Activated naive CD4-positive, alpha-beta T cell treated with Interleukin-2 at 50 U/mL for 16 hours (primary cell): ENCODE data around the gene NPHP3.
"Not testable (repeated sequence)": the region's sequence is repeated elsewhere in the genome, so short reads cannot be mapped to it uniquely, and the experiment has no call there.

Experiments
- DNase-seq: peaks from one replicate; pipeline ENCODE4 v3.0.0-alpha.2; 2020

Gene NPHP3, protein sequence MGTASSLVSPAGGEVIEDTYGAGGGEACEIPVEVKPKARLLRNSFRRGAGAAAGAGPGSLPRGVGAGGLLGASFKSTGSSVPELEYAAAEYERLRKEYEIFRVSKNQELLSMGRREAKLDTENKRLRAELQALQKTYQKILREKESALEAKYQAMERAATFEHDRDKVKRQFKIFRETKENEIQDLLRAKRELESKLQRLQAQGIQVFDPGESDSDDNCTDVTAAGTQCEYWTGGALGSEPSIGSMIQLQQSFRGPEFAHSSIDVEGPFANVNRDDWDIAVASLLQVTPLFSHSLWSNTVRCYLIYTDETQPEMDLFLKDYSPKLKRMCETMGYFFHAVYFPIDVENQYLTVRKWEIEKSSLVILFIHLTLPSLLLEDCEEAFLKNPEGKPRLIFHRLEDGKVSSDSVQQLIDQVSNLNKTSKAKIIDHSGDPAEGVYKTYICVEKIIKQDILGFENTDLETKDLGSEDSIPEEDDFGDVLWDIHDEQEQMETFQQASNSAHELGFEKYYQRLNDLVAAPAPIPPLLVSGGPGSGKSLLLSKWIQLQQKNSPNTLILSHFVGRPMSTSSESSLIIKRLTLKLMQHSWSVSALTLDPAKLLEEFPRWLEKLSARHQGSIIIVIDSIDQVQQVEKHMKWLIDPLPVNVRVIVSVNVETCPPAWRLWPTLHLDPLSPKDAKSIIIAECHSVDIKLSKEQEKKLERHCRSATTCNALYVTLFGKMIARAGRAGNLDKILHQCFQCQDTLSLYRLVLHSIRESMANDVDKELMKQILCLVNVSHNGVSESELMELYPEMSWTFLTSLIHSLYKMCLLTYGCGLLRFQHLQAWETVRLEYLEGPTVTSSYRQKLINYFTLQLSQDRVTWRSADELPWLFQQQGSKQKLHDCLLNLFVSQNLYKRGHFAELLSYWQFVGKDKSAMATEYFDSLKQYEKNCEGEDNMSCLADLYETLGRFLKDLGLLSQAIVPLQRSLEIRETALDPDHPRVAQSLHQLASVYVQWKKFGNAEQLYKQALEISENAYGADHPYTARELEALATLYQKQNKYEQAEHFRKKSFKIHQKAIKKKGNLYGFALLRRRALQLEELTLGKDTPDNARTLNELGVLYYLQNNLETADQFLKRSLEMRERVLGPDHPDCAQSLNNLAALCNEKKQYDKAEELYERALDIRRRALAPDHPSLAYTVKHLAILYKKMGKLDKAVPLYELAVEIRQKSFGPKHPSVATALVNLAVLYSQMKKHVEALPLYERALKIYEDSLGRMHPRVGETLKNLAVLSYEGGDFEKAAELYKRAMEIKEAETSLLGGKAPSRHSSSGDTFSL (N-terminal part only)

DNA sequence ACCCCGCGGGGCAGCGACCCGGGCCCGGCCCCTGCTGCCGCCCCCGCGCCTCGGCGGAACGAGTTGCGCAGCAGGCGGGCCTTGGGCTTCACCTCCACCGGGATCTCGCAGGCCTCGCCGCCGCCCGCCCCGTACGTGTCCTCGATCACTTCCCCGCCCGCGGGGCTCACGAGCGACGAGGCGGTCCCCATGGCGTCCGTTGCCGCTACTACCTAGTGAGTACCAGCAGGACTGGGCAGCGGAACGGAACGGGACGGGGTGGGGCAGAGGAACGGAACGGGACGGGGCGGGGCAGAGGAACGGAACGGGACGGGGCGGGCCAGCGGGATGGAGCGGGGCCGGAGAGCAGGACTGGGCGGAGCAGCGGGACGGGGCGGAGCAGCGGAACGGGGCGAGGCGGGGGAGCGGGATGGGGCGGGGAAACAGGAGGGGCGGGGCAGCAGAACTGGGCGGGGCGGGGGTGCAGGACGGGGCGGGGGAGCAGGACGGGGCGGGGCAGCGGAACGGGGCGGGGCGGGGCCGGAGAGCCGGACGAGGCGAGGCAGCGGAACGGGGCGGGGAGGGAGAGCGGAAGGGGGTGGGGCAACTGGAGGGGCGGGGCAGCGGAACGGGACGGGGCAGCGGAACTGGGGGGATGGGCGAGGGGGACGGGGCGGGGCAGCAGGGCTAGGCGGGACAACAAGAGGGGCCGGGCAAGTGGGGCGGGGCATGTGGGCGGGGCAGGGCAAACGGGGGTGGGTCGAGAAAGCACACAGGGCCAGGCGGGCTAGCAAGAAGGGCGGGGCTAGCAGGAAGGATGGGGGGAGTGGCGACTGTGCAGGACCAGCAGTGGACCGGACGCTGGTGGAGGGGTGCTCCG lies at the start of gene NPHP3:
Gene NPHP3 (minus strand): TSS at position 245 of the 859 bp plus-strand sequence. CDS start 54 bp downstream, at position 191.
- DNase-seq, result peak; percentile 91

DNA sequence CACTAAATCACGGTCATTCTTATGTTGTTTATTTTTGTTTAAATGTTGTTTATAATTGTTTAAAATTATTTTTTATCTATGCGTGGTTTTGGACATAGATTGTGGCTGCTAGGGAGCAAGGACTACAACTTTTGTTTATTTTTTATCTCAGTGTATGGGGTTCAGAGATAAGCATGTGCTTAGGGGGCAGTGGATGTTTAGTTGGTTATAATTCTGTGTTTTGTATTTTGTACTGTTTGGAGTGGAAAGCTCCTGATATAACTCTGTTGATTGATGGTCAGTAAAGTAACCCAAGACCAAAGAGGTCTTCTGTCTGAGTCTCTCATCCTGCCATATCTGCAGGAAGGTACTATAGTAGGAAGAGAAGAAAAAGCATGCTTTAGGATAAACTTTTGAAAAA lies 36.5 kb upstream of the NPHP3 start:
- no peak for DNase-seq

DNA sequence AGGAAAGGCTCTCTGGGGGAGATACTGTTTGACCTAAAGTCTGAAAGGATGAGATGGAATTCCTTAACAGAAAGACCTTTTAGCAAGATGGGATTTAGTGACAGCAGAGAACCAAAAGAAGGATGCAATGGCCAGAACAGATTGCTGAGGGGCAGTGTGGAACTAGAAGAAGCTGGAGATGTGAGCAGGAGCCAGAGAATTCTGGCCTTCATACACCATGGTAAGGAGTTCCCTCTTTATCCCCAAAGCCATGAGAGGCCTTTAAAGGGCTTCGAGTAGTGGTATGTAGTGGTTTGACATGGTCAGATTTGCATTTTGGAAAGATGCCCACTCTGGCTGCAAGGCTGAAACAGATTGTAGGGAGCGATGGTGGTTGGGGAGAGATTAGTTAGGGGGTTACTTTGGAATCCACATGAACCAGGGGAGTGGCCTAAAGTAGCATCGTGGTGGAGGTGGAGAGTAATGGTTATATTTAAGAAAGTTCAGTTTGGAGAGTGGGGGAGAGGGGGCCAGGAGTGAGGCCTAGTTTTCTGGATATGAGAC lies 34.0 kb upstream of the NPHP3 start:
- DNase-seq, result no peak

DNA sequence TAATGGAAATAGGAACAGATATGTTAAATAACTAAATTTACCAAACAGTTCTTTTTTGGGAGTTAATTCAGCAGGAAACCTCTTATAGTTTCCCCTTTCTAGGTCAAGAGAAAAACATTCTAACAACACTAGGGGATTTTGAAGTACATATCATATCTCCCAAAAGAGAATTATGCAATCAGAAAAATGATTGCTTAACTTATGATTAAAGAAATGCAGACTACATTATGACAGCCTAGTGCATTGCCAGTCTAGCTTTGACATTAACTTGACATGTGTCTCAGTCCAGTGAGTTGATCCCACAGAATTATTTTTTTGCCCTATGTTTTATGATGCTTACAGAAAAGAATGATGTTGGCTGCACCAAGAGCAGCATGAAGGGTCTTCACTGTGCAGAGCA lies 31.7 kb upstream of the NPHP3 start:
- no peak for DNase-seq

DNA sequence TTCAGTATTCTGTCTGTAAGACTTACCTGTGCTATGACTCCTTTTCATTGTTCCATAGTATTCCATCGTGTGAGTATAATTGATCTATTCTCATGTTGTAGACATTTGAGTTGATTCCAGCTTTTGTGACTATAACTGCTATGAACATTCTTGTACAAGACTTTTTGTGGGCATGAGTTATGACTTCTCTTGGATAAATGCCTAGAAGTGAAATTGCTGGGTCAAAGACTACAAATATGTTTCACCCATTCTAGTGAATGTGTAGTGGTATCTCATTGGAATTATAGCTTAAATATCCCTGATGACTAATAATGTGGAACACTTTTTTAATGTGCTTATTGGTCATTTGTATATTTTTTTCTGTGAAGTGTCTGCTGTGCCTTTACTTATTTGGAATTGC lies 27.6 kb upstream of the NPHP3 start:
- DNase-seq, result no peak

DNA sequence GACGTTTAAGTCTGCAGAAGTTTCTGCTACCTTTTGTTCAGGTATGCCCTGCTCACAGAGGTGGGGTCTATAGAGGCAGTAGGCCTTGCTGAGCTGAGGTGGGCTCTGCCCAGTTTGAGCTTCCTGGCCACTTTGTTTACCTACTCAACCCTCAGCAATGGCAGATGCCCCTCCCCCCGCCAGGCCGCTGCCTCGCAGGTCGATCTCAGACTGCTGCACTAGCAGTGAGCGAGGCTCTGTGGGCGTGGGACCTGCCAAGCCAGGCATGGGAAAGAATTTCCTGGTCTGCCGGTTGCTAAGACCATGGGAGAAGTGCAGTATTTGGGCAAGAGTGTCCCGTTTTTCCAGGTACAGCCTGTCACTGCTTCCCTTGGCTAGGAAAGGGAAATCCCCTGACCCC lies 24.5 kb upstream of the NPHP3 start:
- DNase-seq, result not testable (repeated sequence)

DNA sequence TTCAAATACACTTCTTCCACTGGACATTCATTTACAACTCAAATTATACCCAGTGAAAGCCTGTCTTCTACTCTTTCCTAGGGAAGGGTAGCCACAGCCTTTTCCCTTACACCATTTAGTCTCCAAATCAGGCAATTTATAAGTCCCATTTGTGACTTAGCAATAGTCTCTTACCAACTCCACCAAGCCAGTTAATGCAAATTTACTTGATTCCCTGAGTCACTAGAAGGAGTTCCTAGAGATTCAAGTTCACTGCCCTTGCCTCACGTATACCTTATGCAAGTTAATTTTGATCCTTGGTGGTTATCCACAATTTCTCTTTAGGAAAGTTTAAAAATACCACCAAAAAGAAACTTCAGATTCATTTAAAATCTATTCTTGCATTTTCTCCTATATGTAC lies 16.1 kb upstream of the NPHP3 start:
- DNase-seq, result no peak

DNA sequence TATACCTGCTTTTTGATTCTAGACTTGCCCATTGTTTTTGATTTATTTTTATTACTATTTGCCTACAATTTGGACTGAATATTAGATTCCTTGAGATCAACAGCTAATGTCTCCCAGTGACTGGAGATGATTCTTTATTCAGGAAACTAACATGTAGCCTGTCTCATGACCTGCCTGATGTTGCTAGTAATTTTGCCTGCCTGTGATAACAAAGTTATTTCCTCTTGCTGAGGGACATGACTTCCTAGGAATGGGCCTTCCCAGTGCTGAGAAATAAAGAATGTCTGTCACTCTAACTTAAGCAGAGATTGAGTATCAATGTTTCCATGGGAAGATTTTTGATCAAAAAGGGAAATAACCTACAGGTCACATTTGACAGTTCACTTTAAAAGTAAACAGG lies 13.4 kb upstream of the NPHP3 start:
- DNase-seq, result no peak

DNA sequence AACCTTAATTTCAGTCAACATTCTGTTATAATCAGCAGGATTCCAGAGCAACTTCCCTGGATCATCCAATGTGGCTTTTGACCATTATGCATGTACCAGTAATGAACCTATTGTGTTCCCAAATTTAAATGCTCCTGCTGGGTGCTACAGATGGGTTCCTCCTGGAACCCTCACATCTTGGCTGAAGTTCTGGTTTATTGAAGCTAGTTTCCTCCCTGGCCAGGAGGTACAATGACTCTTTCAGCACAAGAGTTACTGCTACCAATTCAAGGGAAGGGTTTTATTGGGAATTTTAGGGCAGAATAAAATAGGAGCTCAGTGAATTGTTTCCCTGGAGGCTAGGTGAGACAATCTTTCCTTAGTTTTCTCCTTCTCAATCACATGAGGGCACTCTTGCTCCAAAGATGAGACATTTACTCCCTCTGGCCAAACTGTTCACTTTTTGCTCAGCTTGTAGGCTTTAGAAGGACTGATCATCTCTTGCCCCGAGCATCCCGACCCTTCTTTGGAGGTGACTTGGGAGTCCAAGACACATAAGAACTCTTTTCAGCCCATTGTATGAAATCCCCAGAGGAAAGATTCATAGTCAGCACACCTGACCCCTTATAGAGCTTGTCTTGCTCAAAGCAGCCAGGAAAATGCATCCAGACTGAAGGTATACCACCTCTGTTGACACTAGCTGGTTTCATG lies 8.8 kb upstream of the NPHP3 start:
- DNase-seq, result no peak

DNA sequence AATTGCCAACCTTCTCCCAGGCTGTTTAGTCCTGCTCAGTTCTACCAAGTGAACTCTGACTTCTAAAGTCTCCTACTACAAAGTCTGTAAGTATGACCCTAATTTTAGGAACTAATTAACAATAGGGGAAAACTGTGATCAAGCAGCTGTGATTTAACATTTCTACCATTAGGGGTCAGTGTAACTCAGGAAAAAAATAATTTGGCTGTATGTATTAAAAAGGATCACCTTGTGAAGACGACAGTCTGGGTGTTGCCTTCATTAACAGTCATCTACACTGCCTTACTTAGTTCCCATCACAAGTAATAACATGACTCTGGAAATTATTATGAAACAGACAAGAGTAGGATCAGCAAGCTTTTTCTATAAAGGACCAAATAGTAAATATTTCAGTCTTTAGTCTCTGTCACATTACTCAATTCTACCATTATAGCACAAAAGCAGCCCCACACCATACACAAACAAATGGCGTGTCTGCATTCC lies 4.2 kb upstream of the NPHP3 start:
- DNase-seq, result no peak

DNA sequence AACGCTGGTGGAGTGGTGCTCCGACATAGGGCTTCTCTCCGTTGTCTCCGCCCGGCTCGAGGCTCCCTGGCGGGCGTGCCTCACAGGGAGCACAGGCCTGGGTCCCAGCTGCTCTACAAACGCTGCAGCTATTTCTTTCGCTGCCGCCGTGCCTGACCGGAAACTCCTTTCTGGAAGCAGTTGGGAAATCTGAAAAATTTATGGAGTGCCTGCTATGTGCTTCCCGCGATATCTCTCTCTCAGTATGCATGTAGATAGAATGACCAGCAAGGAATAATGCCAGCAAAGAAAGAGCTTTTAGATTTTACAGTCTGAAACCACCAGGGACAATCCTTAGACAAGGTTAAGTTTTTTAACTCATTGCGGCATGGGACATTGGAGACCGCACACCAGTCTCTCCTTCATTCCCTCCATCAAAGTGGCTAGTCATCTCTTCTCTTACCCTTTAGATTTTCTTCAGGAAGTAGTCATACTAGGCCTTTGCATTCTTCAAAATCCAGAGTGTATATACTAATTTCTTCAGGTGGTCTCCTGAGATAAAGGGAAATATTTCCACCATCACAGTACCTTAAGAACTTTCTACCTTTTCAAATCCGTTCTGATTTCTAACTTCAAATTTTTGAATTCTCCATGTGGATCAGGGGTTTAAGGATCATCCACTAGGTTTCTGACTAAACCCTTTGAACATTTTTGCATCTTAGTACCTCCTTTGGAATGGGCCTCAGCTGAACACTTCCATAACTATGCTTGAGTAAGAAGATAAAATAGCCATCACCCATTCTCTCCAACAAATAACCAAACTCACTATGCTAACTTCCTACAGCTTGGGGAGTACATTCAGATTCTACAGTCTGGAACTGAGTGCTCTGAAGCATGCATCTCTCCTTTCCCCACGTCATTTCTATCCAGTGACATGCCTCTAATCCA lies 1.1 kb upstream of the NPHP3 start:
- DNase-seq, result no peak

DNA sequence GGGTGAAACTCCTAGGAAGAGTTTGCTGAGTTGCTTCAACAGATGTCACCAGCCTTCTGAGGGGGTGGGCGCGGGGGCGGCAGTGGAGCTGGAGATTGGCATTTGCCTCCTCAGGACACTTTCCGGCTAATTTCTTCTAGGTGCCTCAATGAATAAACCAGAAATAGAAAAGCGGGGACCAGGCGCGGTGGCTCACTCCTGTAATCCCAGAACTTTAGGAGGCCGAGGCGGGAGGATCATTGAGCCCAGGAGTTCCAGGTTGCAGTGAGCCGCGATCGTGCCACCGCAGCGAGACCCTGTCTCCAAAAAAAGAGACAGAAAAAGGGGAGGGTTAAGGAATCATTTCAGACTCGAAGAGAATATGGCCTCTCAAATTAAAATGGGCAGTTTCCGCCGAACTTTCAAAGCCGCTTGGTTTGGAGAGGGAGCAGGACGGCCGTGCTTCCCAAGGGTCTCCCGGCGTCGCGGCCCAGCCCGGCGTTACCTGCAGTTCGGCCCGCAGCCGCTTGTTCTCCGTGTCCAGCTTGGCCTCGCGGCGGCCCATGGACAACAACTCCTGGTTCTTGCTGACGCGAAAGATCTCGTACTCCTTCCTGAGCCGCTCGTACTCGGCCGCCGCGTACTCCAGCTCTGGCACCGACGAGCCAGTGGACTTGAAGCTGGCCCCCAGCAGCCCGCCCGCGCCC lies 587 bp downstream of the NPHP3 start:
- peak; percentile 9 for DNase-seq

DNA sequence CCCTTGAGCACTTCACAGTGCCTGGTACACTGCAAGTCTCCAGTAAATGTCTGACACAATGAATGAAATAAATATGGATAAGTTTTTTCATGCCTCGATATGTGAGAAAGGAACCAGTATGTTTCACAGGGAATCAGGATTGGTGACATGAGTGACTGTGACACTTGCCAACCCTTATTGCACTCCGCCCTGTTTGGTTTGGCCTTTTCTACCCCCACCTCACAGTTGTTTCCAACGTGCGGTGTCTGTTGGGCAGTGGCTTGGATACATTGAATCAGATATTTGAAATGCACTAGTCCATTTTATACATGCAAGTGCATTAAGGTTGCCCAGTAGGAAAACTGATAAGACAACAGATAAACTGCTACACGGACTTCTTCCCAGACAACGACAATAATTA lies 2.0 kb downstream of the NPHP3 start:
- no peak for DNase-seq

DNA sequence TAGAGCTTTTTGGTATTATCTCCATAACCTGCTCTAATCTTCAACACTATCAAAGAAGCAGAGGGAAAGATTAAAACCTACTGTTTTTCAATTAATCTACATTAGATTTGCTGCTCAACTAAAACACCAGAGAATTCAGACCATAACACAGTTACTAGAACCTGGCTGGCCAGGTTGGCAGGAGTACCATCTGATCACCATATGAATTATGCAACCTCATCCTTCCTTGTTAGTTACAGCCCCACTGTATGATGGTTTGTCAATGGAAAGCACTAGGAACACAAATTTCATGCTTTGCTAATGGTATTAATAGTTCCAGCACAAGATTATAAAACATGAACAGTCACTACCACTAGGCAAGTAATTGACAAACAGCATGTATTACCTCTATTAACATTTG lies 5.8 kb downstream of the NPHP3 start:
- DNase-seq, result no peak

DNA sequence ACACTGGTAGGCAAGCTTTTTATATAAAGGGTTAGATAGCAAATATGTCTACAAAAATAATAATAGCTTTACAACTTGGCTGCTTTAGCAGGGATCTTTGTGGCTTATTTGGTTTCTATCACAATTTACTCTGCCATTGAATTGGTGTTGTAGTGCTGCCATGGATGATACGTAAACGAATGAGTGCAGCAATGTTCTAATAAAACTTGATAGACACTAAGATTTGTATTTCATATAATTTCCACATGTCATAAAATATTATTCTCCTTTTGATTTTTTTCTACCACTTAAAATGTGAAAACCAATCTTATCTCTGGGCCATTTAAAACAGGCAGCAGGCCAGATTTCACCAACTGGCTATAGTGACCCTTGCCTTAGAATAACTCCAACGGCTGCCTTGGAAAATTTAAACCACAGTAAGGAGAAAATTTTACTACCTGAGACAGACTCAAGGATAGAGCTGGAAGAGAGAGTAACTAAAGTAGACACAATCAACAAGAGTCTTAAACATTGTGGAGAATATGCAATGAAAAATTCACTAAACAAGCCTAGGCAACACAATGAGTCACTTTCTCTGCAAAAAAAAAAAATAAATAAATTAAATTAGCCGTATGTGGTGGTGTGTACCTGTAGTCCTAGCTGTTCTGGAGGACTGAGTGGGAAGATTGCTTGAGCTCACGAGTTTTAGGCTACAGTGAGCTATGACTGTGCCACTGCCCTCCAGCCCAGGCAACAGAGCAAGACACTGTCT lies 8.1 kb downstream of the NPHP3 start:
- no peak for DNase-seq

DNA sequence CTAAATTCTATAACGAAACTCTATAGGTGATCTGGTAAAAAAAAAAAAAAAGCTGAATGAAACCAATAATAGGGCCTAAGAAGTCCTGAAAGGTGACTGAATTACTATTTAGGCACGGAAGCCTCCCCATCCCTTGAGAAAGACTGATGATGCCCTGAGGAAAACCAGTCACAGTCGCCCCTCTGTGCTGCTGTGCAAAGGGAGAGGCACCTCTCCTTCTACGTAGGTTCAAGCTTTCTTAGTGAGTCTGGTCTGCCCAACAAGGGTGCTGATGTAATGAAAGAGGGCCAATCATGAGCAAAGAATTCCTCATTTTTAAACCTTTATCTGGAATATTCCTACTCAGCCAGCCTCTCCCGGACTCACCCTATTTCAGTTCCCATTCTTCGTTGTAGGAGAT lies 11.9 kb downstream of the NPHP3 start:
- no peak for DNase-seq

DNA sequence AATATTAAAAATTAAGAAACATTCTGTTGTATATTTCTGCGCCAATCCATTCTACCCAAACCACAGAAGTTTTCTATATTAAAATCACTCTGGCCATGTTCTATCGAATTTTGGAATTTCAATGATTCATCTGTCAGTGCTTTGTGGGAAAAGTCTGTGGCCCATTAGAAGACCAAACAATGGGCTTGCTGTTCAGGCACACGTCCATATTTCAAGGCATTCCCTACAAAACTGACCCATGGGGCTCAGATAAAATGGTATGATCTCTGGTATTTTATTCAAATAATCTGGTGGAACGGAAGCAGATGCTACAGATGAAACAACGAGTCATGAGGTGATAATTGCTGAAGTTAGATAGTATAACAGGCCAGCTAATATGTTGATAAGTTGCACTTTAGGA lies 12.4 kb downstream of the NPHP3 start:
- no peak for DNase-seq

DNA sequence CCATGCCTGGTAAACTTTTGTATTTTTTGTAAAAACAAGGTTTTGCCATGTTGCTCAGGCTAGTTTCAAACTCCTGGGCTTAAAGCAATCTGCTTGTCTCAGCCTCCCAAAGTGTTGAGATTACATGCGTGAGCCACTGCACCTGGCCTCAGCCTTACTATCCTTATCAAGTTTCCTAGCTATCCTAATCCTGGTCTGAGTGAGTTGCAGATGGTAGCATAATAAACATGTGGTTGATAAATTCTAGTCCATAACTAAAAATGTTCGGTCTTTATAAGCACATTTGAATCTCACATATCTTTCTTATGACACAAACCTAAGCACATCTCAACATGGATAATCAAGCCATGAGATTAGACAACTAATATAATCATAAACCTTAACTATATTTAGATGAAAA lies 18.5 kb downstream of the NPHP3 start:
- DNase-seq, result no peak

DNA sequence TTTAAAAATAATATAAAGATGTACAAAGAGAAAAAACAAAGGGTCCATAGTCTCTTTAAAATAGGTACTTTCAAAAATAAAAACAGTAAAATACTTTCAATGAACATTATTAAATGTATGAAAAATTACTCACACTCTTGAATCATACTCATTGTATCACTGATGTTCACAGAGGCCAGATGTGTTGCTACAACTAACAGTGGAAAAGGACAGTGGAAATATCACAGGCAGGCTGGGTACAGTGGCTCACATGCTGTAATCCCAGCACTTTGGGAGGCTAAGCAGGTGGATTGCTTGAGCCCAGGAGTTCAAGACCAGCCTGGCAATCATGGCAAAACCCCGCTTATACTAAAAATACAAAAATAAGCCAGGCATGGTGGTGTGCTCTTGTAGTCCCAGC lies 26.8 kb downstream of the NPHP3 start:
- DNase-seq, result no peak
